Activated CD8-positive, alpha-beta memory T cell treated with anti-CD3 and anti-CD28 coated beads, Interleukin-2, amount 50 U/mL, for 48 hours (primary cell): Measurements from ENCODE around the gene RAPSN.

ENCODE experiments used
- DNase-seq: peaks from one replicate; pipeline ENCODE4 v3.0.0-alpha.2; 2020

Gene RAPSN

DNA sequence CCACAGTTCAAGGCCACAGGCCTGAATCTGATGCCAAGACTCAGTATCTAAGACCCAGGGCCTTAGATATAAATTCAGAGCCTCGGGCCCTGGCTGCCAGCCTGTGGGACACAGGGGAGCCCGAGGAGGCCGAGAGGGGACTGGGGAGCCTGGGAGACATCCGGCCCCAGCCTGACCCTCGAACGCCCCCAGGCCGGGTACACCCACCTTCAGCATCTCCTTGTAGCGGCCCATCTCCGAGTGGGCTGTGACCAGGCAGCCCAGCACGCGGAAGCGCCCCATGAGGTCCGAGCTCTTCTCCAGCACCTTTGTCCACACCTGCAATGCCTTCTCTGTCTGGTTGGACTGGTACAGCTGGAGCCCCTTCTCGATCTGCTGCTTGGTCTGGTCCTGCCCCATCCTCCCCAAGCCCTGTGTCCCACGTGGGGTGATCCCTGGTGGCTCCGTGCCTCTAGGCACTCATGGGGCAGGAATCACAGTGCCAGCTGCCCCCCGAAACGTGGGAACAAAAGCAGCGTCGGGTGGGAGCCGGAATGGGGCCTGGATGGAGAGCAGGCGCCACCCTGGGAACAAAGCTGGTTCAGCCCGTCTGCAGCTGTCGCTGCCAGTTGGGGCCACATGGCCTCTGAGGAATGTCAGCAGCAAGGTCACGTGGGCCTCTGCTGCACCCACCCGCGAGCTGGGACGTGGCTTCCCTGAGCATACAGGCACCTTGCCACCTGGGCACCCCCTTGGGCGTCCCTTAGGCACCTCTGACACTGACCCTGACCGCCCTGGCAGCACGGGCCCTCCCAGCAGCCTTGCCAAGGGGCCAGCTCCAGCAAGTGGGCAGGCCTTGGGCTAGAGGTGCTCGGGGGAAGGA, at the start of gene RAPSN:
RAPSN (minus strand) TSS at position 571 of the 862 bp plus-strand sequence; CDS start at position 399, 172 bp downstream.
- DNase-seq = no peak

DNA sequence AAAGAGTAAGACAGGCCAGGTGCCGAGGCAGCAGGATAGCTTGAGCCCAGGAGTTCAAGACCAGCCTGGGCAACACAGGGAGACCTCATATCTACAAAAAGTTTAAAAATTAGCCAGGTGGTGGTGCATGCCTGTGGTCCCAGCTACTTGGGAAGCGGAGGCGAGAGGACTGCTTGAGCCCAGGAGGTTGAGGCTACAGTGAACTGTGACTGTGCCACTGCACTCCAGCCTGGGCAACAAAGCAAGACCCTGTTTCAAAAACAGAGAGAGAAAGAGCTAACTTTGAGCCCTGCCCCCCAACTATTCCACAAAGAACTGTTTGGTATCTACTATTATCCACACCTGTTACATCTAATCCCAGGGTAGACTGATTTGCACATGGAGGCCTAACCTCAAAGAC, 49.2 kb upstream of the RAPSN start:
- no peak for DNase-seq

DNA sequence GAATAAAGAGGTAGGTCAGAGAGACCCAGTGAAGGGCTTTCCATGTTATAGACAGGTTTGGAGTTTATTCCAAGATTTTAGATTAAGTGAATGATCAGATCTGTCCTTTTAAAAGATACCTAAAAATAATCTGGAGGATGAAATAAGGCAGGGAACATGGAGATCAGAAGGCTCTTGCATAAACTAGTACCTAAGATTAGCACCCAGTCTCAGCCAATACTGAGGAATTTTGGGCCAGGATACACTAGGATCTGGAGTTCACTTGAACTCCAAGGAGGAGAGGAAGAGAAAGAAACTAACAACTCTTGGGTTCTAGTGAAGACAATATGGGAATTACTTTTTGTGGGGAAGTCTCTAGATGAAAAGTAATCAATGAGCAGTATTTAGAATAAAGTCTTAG, 47.9 kb upstream of the RAPSN start:
- no peak for DNase-seq

DNA sequence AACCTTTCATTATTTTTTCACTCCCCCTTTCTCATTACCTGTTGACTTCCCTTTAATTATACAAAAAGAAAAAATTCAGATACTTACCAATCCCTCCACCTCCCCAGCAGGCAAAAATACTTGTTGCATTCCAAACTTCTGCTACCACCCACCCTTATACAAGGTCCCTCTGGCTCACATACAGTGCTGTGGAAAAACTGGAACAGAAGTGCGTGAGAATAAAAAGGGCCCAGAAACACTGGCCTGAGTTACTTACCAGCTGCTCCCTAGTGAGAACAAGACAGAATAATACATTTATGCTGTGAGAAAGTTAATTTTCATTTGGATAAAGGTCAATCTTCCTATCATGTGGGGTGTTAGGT, 46.9 kb upstream of the RAPSN start:
- no peak for DNase-seq

DNA sequence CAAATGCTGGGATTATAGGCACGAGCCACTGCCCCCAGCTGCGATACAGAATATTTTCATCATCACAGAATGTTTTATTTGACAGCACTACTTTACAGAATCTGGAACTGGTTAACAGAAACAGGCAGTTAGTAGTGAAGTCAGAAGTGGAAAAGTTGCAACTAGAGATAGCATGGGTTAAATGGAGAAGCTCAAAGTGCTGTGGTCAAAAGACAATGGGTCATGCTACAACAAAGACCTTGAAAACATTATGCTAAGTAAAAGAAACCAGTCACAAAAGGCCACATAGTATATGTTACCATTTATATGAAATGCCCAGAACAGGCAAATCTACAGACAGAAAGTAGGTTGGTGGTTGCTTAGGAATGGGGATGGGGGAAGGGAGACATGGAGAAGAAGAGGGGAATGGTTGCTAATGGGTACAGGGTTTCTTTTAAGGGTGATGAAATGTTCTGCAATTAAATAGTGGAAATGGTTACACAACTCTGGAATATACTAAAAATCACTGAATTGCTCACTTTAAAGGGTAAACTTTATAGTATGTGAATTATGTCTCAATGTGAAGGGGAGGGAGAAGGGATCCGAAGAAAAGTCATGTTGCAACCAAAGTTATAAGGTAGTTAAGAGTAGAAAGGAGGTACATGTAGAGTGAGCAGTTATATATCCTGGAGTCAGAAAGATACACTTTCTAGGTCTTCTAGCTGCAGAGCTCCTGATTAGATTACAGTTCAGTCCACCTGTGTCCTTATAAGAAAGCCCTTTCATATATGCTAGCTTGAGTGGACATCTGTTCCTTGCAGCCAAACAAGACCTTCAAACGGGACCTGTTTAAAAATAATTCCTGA, 46.3 kb upstream of the RAPSN start:
- no peak for DNase-seq

DNA sequence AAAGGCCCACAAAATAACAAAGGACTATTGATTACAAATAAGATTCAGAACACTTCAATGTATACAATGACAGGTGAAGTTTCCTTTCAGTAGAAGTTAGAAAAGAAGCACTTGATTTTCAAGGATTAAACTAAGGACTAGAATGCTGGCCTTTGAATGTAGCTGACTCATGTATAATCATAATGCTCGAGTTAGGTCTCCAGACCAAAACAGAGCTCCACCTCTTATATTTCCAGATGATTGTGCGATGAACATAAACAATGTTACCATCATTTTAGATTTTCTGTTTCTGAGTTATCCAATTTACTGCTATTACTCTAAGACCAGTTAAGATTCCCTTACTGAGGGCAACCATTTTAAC, 40.4 kb upstream of the RAPSN start:
- DNase-seq = no peak

DNA sequence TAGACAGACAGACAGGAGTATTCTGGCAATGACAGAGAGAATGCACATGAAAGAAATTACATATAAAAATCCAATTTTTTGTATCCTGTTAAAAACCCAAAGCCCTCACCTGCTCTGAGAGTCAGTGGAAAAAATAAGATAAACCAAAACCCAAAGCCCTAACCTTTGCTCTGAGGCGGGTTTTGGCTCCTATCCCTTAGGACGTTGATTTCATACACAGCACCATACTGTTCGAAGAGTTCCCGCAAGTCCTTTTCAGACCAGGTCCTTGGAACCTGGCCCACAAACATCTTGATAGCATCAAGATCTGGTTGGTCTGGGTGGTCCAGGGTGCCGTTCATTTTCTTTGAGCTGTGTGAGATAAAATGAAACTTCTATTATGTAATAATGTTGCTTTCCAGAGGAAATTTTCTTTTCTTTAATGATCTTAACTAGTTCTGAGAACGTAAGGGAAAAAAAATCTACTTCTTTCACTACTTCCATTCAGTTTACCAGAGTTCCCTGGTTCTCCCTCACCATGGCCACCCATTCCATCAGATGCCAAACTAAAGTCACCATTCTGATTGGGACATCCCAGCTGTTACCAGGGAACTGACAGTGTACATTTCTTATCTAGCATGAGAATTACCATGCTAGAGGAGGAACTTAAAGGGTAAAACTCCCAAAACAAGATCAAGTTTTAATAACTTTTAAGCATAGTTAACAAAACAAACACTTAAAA, 39.9 kb upstream of the RAPSN start:
- DNase-seq = no peak

DNA sequence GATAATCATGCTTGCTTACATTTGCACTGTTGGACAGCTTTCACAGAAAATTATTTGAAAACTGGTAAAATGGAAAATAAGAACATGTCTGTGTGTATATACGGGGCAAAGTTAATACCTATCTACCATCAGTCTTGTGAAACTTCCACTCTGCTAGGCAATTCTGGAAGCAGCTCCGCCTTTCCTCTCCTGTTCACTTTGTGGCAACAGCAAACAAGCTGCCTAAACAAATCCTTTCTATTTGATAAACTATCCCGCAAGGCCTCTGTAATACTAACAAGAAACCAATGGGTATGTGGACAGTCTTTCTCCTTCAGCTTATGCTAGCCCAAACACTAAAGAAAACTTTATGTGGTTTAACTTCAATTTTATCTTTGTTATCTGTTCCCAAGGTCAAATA, 39.2 kb upstream of the RAPSN start:
- DNase-seq = no peak

DNA sequence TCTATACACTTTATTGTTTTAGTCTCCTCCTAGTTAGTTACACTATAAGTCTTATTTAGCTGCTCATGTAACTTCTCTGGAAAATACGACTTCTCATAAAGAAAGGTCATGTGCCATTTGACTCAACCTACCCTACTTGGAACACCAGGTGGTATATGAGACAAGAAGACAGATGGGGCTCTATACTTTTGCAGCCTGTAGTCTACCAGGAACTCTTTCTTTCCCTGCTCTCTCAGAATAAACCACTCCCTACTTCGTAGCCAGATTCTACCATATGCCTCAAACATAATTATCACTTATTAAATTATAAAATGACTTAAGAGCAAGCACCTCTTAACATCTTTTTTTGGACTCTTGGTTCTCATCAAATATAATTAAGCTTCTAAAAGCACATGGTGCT, 38.5 kb upstream of the RAPSN start:
- no peak for DNase-seq

DNA sequence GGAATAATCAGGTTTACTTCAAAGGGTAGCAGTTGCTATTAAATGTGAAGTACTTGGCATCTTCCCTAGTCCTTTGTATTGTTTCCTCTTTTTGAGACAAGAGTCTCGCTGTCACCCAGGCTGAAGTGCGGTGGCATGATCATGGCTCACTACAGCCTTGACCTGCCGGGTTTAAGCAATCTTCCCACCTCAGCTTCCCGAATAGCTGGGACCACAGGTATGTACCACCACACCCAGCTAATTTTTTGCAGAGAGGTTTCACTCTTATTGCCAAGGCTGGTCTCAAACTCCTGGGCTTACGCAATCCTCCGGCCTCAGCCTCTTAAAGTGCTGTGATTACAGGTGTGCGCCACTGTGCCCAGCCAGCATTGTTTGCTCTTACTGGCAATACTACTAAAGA, 36.2 kb upstream of the RAPSN start:
- DNase-seq = no peak

DNA sequence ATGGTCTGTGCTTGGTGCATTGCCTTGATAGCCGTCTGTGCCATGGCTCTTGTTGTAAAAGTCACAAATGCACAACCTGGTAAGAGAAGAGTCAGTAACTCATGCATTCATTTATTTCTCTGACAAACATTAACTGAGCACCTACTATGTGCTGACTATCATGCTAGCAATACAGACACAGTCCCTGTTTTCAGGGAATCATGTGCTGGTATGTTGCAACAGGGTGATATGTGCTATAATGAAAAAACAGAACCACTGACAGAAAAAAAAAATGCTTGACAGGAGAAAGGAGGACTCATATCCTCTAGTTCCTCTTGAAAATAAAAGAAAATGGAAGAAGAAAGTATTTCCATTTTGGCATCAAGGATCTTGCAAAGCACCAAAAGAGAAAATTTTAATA, 34.5 kb upstream of the RAPSN start:
- DNase-seq = no peak

DNA sequence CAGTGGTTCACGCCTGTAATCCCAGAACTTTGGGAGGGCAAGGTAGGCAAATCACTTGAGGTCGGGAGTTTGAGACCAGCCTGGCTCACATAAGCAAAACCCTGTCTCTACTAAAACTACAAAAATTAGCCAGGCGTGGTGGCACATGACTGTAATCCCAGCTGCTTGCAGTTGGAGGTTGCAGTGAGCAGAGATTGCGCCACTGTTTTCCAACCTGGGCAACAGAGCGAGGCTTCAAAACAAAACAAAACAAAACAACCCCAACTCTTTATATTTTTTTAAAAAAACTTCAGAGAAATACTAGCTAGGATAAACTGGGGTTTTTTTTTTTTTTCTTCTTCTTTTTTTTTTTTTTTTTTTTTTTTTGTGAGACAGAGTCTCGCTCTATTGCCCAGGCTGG, 31.8 kb upstream of the RAPSN start:
- no peak for DNase-seq

DNA sequence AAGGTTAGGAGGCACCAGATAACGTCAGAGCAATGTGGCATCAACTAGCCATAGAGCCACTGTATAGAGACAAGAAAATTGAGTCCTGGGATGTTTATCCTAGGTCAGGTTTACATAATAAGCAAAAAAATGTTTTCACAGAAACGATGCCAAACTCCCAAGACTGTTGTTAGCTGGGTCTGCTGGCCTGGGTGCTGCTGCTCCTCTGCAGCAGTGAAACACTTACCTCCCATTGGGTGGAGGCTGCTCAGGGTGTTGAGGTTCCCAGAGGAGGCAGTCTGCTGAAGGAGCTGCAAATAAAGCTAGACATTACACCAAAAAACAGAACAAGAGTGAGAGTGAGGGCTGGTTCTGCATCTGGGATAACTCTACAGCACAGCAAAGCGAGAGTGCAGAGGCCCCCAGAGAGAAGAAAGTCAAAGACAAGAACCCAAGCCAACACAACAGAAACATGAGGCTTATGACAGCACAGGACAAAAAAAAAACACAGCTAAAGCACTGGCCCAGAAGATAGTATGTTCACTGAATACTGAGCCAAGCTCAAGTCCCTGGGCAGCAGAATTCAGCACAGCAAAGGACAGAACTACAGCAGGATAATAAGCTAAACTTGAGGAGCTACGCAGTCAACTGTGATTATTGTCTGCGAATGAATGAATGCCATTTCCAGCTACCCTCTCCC, 29.9 kb upstream of the RAPSN start:
- DNase-seq = no peak

DNA sequence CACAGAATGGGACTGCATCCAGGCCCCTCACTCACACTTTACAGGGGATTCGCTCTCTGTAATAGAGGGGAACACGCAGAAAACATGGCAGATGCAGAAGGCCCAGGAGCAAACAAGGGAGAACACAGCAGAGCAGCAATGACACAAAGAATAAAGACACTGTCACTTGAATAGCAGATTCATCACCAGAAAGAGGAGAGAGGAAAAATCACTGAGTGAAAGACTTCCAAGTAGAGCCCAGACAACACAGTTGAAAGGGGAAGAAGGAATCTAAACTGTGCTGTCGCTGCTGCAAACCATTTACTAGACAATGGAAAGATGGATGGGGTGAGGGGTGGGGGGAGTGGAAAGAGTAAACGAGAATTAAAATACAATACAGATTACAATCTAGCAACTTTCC, 28.8 kb upstream of the RAPSN start:
- DNase-seq = no peak

DNA sequence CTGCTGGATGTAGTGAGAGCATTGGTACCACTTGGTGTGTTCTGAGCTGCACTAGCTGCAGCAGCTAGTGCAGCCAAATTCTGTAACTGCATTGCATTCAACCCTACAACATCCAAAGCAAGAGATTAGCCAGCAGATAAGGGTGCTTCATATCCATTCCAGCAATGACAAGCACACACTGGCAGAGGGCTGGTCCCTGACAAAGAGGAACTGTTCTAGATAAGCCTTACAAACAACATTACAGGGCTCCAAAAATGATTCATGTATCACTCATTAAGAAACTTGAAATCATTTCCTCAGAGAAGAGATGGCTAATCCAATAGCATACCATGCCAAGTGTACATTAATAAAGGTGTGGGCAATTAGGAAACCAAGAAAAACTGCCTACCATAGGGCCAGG, 28.4 kb upstream of the RAPSN start:
- no peak for DNase-seq

DNA sequence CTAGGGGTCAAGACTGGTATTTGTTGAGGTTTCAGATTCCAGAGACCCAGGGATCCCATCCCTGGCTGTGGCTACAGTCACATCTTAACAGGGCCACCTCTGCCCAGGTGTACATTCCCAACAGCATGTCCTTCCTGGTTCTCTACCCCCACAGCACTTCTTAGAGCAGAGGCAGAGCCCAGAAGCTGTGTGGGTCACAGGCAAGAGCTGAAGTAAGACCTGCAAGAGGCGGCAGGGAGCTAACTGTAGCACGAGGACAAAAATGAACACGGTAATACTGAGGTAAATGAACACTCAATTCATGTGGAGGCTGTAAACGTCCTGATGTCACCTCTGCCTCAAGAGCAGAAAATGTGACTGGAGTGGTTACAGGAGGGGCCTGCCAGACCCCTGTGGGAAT, 21.7 kb upstream of the RAPSN start:
- DNase-seq = no peak

DNA sequence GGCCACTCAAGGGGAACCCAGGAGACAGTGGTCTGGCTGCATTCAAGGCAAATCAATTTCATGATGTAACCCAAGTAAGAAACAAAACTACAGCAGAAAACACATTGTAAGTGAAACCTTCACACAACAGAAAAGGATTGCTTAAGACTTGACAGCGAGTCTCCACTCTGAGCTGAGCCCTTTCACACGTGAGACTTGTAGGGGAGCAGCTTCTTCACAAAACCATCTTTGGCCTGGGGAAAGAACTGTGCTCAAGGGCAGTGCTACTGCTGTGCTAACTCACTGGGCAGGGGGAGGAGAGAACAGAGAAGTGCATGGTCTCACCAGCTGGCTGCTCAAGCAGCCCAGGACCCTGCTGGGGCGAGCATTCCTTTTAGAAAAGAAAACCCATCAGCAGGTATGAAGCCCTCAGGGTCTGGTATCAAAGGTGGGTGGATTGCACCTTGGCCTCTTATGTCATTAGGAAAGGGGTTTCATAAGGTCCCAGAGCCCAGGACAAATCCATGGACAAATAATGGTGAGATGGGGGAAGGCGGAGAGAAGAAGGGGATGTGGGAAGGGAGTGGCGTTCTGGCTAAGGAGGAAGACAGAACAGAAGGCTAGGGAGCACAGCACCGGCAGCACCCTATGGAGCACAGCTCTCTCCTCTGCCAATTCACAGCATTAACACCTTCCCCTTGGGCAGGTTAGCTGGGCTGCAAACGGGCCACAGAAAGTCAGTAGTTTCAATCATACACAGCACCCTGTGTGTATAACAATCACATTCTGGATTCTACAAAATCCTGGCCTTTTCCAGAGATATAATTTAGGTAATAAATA, 20.6 kb upstream of the RAPSN start:
- no peak for DNase-seq

DNA sequence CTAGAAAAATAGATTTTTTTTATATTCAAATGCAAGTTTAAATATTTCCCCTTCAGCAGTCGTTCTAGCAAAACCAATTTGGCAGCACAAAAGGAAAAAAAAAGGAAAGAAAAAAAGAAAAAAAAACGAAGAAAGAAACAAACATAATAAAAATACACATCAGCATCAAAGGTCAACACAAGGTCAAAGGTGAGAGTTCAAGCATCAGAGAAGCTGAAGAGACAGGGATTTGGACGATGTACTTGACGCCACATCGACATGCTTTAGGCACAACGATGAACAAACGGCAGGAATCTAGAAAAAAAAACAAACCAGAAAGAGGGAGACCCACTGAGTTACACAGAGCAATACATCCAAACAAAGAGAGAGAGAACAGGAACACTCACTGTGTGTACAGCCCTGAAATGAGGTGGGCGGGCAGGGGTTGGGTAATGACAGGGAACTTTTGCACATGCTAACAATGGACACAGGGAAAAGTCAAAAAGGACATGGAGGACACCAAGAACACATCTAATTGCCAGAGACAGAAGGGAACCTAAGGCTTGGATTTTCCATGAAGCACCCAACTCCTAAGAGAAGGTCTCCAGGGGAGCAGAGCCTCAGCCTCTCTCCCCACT, 19.8 kb upstream of the RAPSN start:
- no peak for DNase-seq

DNA sequence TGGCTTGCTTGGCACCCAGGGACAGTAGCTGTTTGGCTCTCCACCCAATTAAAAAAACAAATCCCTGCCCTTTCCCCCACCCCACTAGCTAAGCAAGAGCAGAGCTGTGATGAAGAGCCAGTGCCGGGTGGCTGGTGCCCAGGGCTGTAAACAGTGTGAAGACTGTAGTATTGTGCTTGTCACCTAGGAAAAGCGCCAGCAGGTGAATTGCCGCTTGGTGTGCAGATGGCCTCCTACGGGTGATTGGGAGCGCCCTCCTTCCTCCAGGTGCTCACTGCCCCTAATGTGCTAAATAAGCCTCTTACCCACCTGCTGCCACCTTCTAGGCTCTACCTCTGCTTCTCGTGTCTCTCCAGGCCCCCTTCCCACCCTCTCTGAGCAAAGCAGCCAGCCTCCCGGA, 18.4 kb upstream of the RAPSN start:
- no peak for DNase-seq

DNA sequence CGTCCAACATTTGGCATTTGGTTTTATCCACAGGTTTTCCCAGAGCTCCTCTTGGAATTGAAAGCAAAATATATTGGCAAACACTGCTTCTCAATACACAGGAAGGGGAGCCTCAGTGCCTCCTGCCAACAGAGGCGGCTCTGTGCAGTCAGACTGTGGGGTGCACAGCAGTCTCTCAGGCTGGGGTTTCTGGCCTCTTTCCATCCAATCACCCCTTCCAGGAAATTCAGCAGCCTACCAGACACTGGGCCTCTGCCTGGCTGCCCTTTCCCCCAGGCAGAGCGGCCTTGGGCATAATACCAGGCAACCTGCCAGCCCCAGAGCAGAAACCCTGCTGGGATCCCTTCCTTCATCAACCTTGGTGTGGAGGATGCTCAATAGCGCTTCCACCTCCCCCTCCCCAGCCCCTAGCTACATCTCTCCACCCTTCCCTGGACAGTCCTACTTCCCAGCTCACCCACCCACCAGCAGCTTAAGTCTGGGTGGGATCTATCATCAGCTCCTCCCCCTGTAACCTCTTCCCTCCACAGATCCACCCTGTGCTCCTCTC, 17.8 kb upstream of the RAPSN start:
- DNase-seq = no peak

DNA sequence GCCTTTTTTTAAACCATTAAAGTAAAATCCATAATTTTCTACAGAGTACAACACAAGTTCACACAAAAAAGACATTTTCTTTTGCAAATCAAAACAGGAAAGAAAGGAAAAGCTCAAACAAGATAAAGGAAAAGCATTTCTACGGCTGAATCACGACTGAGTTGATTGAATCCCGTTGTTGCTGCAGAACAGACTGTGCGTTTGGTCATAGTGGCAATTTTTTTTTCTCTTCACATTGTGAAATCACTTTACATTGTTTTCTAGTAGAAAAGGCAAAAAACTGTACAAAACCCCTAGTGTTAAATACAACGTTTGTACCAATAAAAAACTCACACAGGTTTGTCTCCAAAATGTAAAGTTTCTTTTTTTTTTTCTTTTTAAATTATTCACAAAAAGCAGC, 17.3 kb upstream of the RAPSN start:
- DNase-seq = no peak
